HL-60 (cell line): Measurements from ENCODE around the gene IL3RA.

Experiments
- DNase-seq, 2 experiments: peaks; one replicate each; pipeline ENCODE4 v3.0.0-alpha.2; 2010 to 2020; ENCODE audit warnings: low read depth in 1 of 2, low spot score in 1 of 2
- H3K27ac ChIP-seq: fragments of 250-450 bp; sonication (Bioruptor Pico); replicated peaks from 2 replicates; pipeline ENCODE4 v1.5.1; 2020; ENCODE audit warnings: mild to moderate bottlenecking, moderate library complexity
- H3K27me3 ChIP-seq: fragments of 250-450 bp; sonication (Bioruptor Pico); 2 replicates; pipeline ENCODE4 v1.5.1; 2021; ENCODE audit warnings: mild to moderate bottlenecking, moderate library complexity; ENCODE audit not compliant: insufficient read depth, poor library complexity, severe bottlenecking
- H3K4me3 ChIP-seq: replicated peaks from 2 replicates; pipeline ENCODE4 v1.5.1; 2011; ENCODE audit warnings: mild to moderate bottlenecking, control low read depth, low read length; ENCODE audit not compliant: insufficient read depth
- CTCF ChIP-seq: IDR thresholded peaks from one replicate; pipeline ENCODE4 v1.5.1; 2011; ENCODE audit warnings: low read length, control low read depth, inconsistent platforms; ENCODE audit not compliant: insufficient read depth
- GABPA ChIP-seq: IDR thresholded peaks from 2 replicates; pipeline ENCODE4 v1.6.1; 2012; ENCODE audit warnings: low read depth
- POLR2AphosphoS5 ChIP-seq: IDR thresholded peaks from 2 replicates; pipeline ENCODE4 v1.6.1; 2012; ENCODE audit warnings: low read depth
- SPI1 ChIP-seq: IDR thresholded peaks from 2 replicates; pipeline ENCODE4 v1.6.1; 2012; ENCODE audit warnings: low read depth, mild to moderate bottlenecking, borderline replicate concordance
- TF ChIP-seq, protein P1 (sequence below): IDR thresholded peaks from 2 replicates; pipeline ENCODE4 v1.6.1; 2012; ENCODE audit warnings: low read depth; ENCODE audit not compliant: insufficient replicate concordance

The IL3RA gene

GRCh38 chrX:1358793-1359476, 22.4 kb downstream of the IL3RA start:
- Histone ChIP-seq H3K4me3 (no peak overlapping the region), H3K27ac (no peak overlapping the region), H3K27me3 (no peaks in the 10 kb centered on the region)
- TF ChIP-seq GABPA (no peak), POLR2AphosphoS5 (no peak), SPI1 (no peak), CTCF (no peak)
- TF ChIP-seq, protein P1, sequence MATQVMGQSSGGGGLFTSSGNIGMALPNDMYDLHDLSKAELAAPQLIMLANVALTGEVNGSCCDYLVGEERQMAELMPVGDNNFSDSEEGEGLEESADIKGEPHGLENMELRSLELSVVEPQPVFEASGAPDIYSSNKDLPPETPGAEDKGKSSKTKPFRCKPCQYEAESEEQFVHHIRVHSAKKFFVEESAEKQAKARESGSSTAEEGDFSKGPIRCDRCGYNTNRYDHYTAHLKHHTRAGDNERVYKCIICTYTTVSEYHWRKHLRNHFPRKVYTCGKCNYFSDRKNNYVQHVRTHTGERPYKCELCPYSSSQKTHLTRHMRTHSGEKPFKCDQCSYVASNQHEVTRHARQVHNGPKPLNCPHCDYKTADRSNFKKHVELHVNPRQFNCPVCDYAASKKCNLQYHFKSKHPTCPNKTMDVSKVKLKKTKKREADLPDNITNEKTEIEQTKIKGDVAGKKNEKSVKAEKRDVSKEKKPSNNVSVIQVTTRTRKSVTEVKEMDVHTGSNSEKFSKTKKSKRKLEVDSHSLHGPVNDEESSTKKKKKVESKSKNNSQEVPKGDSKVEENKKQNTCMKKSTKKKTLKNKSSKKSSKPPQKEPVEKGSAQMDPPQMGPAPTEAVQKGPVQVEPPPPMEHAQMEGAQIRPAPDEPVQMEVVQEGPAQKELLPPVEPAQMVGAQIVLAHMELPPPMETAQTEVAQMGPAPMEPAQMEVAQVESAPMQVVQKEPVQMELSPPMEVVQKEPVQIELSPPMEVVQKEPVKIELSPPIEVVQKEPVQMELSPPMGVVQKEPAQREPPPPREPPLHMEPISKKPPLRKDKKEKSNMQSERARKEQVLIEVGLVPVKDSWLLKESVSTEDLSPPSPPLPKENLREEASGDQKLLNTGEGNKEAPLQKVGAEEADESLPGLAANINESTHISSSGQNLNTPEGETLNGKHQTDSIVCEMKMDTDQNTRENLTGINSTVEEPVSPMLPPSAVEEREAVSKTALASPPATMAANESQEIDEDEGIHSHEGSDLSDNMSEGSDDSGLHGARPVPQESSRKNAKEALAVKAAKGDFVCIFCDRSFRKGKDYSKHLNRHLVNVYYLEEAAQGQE = no peak
- no peak for DNase-seq

GRCh38 chrX:1359477-1359873, 22.9 kb downstream of the IL3RA start:
- TF ChIP-seq, protein P1 = no peak
- TF ChIP-seq SPI1 = no peak
- no peak for TF ChIP-seq CTCF
- TF ChIP-seq POLR2AphosphoS5 = no peak
- TF ChIP-seq GABPA = no peak
- Histone ChIP-seq H3K4me3 (no peak overlapping the region), H3K27ac (no peak overlapping the region), H3K27me3 (no peaks in the 10 kb centered on the region)
- DNase-seq = no peak

DNA sequence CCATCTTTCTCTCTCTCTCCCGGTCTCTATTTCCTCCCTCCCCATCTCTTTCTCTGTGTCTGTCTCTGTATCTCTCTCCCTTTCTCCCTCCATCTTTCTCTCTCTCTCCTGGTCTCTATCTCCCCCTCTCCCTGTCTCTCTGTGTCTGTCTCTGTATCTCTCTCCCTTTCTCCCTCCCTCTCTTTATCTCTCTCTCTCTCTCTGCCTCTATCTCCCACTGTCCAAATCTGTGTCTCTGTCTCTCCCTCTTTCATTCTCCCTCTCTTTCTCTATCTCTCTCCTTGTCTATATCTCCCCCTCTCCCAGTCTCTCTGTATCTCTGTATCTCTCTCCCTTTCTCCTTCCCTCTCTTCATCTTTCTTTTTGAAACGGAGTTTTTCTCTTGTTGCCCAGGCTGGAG, 23.6 kb downstream of the IL3RA start:
- no peak for TF ChIP-seq SPI1
- no peak for TF ChIP-seq POLR2AphosphoS5
- TF ChIP-seq, protein P1 = no peak
- TF ChIP-seq GABPA = no peak
- no peak for TF ChIP-seq CTCF
- H3K4me3 ChIP-seq = no peak overlapping the region
- no peak for DNase-seq
- no peaks in the 10 kb centered on the region for H3K27me3 ChIP-seq
- H3K27ac ChIP-seq = no peak overlapping the region
